ENCODE measurements around the gene MYH14.

GRCh38 chr19:50257141-50257540 is 53.7 kb downstream of the MYH14 start:
- TF ChIP-seq CTCF (conservative IDR thresholded peaks at IDR 0.05) (no peak), ZFX (IDR thresholded peaks at IDR 0.05) (no peak)
